Measurements from ENCODE around the gene TBX2. TPM values are rescaled to one million over a fixed set of nuclear protein-coding genes. Genes with fewer than 3 reads are reported as not detected.

TBX2 gene
- total and polyA plus RNA-seq, 2 of the 13 experiments (the other 11 are each of a cell fraction or from before 2014, with no cell fraction given): 2.8 to 15.3 TPM

GRCh38 chr17:61412143-61412859, 12.7 kb downstream of the TBX2 start (continued):
- TF ChIP-seq CENPBD1 (CRISPR knock-in tag; IDR thresholded peaks at IDR 0.05; ENCODE audit: borderline replicate concordance, low read depth) (peak; percentile 51; the same call in 1 of the 2 replicates), ZNF430 (CRISPR knock-in tag; IDR thresholded peaks at IDR 0.05) (peak; percentile 88), BRCA1 (CRISPR knock-in tag; IDR thresholded peaks at IDR 0.05) (peak; percentile 93; the same call in 1 of the 2 replicates), SMAD1 (CRISPR knock-in tag; IDR thresholded peaks at IDR 0.05; ENCODE audit: borderline replicate concordance, low read depth) (peak; percentile 87), ZNF446 (CRISPR knock-in tag; IDR thresholded peaks at IDR 0.05) (peak; percentile 63; the same call in 1 of the 2 replicates), KMT2B (CRISPR knock-in tag; IDR thresholded peaks at IDR 0.05) (peak; percentile 57; the same call in 1 of the 2 replicates), ZFX (CRISPR knock-in tag; IDR thresholded peaks at IDR 0.05; ENCODE audit: low read depth) (peak; percentile 97), ZNF501 (CRISPR knock-in tag; IDR thresholded peaks at IDR 0.05) (peak; percentile 98), E2F1 (CRISPR knock-in tag; IDR thresholded peaks at IDR 0.05) (peak; percentile 93), ZNF704 (CRISPR knock-in tag; IDR thresholded peaks at IDR 0.05; ENCODE audit: borderline replicate concordance) (peak; percentile 82; the same call in 1 of the 2 replicates), ZBTB7B (CRISPR knock-in tag; IDR thresholded peaks at IDR 0.05) (peak; percentile 60; the same call in 1 of the 2 replicates), ZNF232 (CRISPR knock-in tag; IDR thresholded peaks at IDR 0.05; ENCODE audit: borderline replicate concordance) (peak; percentile 44; the same call in 1 of the 2 replicates), ZNF343 (CRISPR knock-in tag; IDR thresholded peaks at IDR 0.05) (0 out of 2 replicates have a peak, but pooled peaks have one; percentile 63), GABPB1 (CRISPR knock-in tag; IDR thresholded peaks at IDR 0.05) (peak; percentile 73; the same call in 1 of the 2 replicates), ISL2 (CRISPR knock-in tag; IDR thresholded peaks at IDR 0.05) (peak; percentile 74), ZMAT3 (CRISPR knock-in tag; conservative IDR thresholded peaks at IDR 0.05) (peak; percentile 69; the same call in 1 of the 2 replicates), MXD3 (CRISPR knock-in tag; IDR thresholded peaks at IDR 0.05) (peak; percentile 93), LRRFIP1 (CRISPR knock-in tag; conservative IDR thresholded peaks at IDR 0.05) (peak; percentile 51), DMTF1 (CRISPR knock-in tag; IDR thresholded peaks at IDR 0.05) (no peak), BRD4 (CRISPR knock-in tag; IDR thresholded peaks at IDR 0.05) (peak; percentile 72; the same call in 1 of the 2 replicates)
